GM19238 (cell line): ENCODE measurements around the gene UBN1.
"Not testable (repeated sequence)": the region's sequence is repeated elsewhere in the genome, so short reads cannot be mapped to it uniquely, and the experiment has no call there.

Source experiments
- DNase-seq: peaks from one replicate; pipeline ENCODE4 v3.0.0; 2011; ENCODE audit warnings: low spot score; ENCODE audit not compliant: insufficient read length

UBN1 gene

GRCh38 chr16:4883501-4883900 is 36.2 kb downstream of the UBN1 start:
- DNase-seq, result no peak

DNA sequence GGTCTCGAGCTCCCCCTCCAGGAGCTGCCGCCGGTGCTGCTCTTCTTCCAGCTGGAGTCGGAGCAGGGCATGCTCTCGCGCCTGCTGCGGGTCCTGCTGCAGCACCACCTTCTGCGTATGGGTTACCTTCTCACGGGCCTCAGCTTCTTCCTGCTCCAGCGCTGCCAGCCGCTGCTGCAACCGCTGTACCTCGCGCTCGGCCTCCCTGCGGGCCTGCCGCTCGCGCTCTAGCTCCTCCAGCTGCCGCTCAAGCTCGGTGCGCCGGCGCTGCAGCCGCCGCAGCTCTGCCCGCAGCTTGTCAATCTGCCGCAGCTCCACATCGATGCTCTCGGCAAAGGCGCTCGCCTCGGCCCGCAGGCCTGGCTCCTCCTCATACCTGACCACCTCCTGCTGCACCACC is 36.9 kb downstream of the UBN1 start:
- no peak for DNase-seq

GRCh38 chr16:4884972-4885874 is 37.9 kb downstream of the UBN1 start:
- no peak for DNase-seq

DNA sequence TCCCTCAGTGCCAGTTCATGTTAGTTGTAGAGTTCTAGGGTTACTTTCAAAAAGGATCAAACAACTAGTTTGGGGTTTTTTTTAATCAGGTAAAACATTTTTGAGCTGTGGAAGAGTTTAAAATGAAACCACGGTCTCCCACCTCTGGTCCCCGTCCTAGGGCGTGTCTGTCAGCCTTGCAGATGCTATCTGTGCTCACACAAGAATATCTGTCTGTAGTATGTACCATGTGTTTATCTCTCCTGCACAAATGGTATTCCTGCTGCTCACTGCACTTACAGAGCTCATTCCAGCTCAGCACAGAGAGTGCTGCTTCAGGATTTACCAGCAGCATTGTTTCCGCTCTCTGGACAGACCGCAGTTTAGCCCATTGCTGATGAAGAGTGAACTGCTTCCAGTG is 38.9 kb downstream of the UBN1 start:
- no peak for DNase-seq

- no peak for DNase-seq
Measured at GRCh38 chr16:4888428-4889135, 41.3 kb downstream of the UBN1 start.

GRCh38 chr16:4890026-4890425 is 42.7 kb downstream of the UBN1 start:
- no peak for DNase-seq

DNA sequence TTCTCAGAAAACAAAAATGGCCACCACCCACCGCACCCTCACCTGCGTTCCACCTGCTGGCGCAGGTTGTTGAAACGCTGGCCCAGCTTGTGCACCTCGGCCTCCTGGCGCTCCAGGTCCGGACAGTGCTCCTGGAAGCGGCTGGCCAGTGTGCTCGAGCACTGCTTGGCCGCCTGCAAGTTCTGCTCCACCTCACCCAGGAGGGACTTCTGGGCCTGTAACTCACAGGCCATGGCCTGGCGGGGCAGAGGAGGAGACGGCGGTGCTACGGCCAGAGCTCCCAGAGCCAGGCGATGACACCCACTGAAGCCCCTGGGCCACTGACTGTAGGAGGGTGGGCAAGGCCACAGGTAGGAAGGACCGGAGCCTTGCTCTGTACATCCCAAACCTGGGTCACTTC is 43.4 kb downstream of the UBN1 start:
- no peak for DNase-seq

- no peak for DNase-seq
Measured at GRCh38 chr16:4891097-4891885, 44.0 kb downstream of the UBN1 start.

GRCh38 chr16:4891886-4892216 is 44.6 kb downstream of the UBN1 start:
- DNase-seq, result no peak

- no peak for DNase-seq
Measured at GRCh38 chr16:4892361-4893102, 45.3 kb downstream of the UBN1 start.

DNA sequence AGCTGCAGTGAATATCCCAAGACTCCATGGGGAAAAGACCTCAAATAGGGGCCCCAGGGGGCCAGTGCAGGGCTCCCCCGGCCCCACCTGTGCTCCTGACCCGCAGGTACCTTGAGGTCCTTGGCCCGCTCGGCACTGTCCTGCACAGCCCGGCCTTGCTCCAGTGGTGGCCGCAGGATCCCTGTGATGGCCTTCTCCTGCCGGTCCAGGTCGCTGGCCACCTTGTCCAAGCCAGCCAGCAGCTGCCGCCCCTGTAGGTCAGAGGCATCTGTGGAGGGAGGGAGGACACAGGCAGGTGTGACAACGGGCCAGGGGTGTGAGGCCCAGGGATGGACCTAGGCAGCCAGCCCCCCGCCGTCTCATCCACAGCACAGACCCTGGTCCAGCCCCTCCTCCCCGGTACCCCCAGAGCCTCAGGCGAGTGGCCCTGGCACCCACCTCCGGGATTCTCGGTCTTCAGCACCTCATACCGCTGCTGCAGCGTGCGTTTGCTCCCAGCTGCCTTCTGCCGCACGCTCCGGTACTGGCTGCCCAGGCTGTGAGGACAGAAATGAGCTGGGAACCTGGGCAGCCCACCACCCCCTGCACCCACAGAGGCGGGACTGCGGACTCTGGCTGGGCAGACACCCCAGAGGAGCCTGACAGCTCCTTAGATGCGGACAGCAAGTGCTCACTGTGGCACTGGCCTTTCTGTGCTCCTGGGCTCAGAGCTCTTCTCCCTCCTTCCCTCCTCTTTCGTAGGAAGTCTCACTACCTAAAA is 46.0 kb downstream of the UBN1 start:
- no peak for DNase-seq

DNA sequence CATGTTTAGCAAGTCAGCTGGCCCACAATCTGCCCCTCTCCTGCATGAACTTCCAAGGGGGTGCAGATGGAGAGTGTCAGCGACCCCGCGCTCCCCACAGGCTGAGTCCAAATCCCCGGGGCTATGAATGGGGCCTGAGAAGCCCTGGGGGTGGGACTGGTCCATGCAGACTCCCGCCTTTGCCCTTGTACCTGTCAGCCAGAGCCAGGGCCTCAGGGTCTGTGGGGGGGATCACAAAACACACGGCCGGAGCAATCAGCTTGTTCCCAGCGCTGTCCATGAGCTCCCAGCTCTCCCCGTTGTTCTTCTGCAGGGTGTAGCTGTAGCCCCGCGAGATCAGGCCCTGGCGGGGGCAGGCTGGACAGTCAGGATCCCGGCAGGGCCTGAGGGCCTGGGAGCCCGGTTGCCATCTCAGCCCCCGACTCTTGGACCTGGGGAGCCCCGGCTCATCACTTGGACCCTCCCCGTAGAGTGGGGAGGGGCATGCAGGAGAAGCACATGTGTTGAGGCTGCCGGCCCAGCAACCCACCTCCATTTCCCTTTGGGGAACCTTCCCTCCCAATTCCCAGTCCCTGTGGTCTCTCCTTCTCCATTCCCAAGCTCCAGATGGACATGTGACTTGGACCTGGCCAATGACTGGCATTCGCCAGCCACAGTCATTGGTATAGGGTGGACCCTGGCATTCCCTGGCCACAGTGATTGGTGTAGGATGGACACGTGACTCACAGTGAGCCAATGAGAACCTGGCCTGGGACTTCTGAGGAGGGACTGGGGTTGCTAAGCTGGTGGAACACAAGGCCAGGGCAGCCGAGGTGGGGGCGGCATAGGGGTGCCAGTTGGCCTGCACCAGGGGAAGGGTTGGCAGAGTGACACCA is 47.2 kb downstream of the UBN1 start:
- DNase-seq, result no peak

DNA sequence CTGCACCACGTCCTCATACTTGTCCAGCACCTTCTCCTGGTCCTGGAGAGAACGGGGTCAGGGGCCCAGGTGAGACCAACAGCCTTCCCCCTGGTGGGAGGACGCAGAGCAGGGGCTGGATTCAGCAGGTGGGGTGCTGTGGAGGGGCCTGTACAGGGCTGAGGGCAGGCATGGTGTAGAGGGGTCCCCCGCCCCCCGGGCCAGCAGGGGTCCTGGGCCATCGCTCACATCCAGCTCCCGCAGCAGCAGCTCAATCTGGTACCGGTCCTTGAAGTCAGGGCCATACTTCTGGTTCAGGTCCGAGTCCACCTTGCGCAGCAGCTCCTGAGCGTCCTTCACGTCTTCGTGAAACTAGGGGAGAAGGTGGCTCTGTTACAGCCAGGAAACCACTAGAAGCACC is 48.1 kb downstream of the UBN1 start:
- DNase-seq, result no peak

- not testable (repeated sequence) for DNase-seq
Measured at GRCh38 chr16:4896761-4897160, 49.5 kb downstream of the UBN1 start.

DNA sequence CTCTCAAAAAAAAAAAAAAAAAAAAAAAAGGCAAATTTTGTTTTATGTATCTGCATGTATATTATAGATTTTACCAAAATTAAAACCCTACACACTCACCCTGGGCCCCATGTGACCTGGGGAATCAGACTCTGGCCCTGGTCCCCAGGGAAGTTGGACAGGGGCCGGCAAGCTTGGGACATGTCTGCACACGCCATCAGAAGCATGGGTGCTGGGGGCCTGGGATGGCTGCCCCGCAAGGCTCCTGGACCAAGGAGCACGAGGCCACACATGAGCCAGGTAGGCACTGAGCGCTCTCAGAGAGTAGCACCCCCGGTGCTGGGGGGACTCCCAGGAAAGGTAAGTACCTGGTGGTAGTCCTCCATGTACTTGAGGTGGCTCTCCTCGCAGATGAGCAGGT is 50.0 kb downstream of the UBN1 start:
- DNase-seq, result no peak

DNA sequence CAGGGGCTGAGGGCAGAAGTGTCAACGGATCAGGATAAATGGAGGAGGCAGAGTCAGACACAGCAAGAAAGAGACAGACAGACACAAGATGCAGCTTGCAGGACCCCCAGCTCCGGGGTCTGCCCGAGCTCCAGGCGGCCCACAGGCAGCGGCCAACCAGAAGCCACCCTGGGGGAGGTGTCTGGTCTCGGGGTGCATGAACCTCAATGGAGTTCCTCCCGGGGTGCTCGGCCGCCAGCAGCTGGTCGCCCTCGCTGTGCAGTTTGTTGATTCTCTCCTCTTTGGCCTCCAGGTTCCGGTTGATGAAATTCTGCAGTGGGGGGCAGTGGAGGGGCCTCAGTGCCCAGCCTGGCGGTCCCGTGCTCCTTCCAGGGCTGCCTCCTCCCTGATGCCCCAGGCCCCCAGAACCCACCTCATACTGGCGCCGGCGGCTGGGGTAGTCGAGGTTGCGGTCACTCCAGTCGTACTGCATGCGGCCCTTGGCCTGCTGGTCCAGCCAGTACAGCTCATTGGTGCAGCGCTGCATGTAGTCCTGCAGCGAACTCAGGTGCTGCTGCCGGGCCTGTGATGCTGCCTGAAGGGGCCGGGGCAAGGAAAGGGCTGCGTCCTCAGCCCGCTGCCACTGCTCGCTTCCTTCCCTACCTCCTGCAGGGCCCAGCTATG is 51.7 kb downstream of the UBN1 start:
- no peak for DNase-seq

- no peak for DNase-seq
Measured at GRCh38 chr16:4899474-4899846, 52.2 kb downstream of the UBN1 start.

- DNase-seq, result no peak
Measured at GRCh38 chr16:4900036-4900435, 52.8 kb downstream of the UBN1 start.

GRCh38 chr16:4900750-4901149 is 53.5 kb downstream of the UBN1 start:
- DNase-seq, result no peak
